Natural killer cell treated with Interleukin-12 subunit alpha and Interleukin-12 subunit beta and Interleukin-15 and Interleukin-18, amount 100 ng/mL, for 72 hours (primary cell): ENCODE measurements around the gene C2CD2L. TPM values are rescaled to one million over a fixed set of nuclear protein-coding genes. Genes with fewer than 3 reads are reported as not detected.
"Not testable (repeated sequence)": the region's sequence is repeated elsewhere in the genome, so short reads cannot be mapped to it uniquely, and the experiment has no call there.

Experiments
- ATAC-seq, 2 donors: fragments of 150-1000 bp; cut with Tn5 transposase in 1 of 2; sonication (Bioruptor Pico), chemical (Tn5 transposase) in 1 of 2; 2 replicates each; pipeline ENCODE4 v1.10.0; 2021
- DNase-seq: peaks from one replicate; pipeline ENCODE4 v3.0.0; 2022; ENCODE audit warnings: low spot score
- H3K27ac Mint-ChIP-seq, 2 donors: 1 replicate in 1 of 2; 2 replicates in 1 of 2; pipeline ENCODE4 v1.8.0; 2022; ENCODE audit warnings: mixed read lengths in 2 of 2, mild to moderate bottlenecking in 1 of 2, moderate library complexity in 1 of 2
- H3K27me3 Mint-ChIP-seq, 2 donors: 1 replicate in 1 of 2; 2 replicates in 1 of 2; pipeline ENCODE4 v1.8.0; 2022; ENCODE audit warnings: mixed read lengths in 2 of 2
- H3K36me3 Mint-ChIP-seq: one replicate; pipeline ENCODE4 v1.8.0; 2022; ENCODE audit warnings: mixed read lengths
- H3K4me1 Mint-ChIP-seq, 2 donors: 1 replicate in 1 of 2; 2 replicates in 1 of 2; pipeline ENCODE4 v1.8.0; 2022; ENCODE audit warnings: low read depth in 2 of 2, mixed read lengths in 2 of 2, mild to moderate bottlenecking in 1 of 2
- H3K4me3 Mint-ChIP-seq: one replicate; pipeline ENCODE4 v1.8.0; 2022; ENCODE audit warnings: mixed read lengths
- H3K9me3 Mint-ChIP-seq: 2 replicates; pipeline ENCODE4 v1.8.0; 2022; ENCODE audit warnings: mixed read lengths
- total RNA-seq, 2 donors: library from RNA; stranded (reverse); gene quantifications; one replicate each; pipeline ENCODE4 v1.2.3, GENCODE V29; 2022

Gene C2CD2L
- total RNA-seq, 2 donors from 2014 or later = 37.9 to 58.4 TPM

- no peak for DNase-seq
- H3K36me3 Mint-ChIP-seq = peaks cover 12% of the 10 kb centered on the region
- peaks cover 0 to 2% of the 10 kb centered on the region in 2 donors for H3K4me1 Mint-ChIP-seq
- no peak for ATAC-seq
- no peak overlapping the region for H3K27ac Mint-ChIP-seq
- H3K9me3 Mint-ChIP-seq = no peaks in the 10 kb centered on the region
- peaks cover 8 to 12% of the 10 kb centered on the region in 2 donors for H3K27me3 Mint-ChIP-seq
- H3K4me3 Mint-ChIP-seq = no peak overlapping the region
These were observed 27.3 kb downstream of the C2CD2L start for GRCh38 chr11:119134389-119134978.

GRCh38 chr11:119139276-119139675, 32.1 kb downstream of the C2CD2L start:
- H3K27ac Mint-ChIP-seq, H3K9me3 Mint-ChIP-seq, ATAC-seq, H3K4me1 Mint-ChIP-seq, DNase-seq, H3K36me3 Mint-ChIP-seq, H3K4me3 Mint-ChIP-seq: not testable (repeated sequence)
- peaks cover 18 to 20% of the 10 kb centered on the region in 2 donors for H3K27me3 Mint-ChIP-seq

DNA sequence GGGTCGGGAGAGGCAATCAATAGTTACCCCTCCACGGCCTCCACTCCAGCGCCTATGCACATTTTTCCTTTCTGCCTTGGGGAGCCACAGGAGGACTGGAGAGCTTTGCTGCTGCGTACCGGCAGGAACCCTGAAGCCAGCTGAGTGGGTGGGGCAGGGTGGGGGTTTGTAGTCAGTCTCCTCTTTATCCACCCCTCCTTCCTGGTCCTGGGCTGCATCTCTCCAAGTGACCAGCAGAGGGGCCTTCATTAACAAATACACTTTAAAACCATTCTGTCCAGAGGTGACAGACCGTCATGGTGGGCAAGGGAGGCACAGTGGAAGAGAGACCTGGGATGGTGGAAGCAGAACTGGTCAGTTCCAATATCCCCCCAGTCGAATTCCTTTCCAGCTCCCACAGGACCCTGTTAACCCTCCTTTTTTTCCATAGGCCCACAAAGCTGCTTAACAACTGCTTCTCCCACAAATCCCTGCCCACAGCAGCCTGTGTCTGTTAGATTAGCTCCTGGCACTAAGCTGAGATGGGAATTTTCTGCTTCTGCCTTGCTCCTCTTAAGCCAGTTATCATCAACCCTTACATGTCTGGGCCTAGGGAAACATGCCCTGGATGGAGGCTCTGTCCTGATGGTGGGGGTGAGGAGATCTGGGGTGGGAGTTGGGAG, 37.8 kb downstream of the C2CD2L start:
- no peaks in the 10 kb centered on the region for H3K9me3 Mint-ChIP-seq
- H3K4me1 Mint-ChIP-seq = peaks cover 12% of the 10 kb centered on the region in 2 donors
- peak; percentile 45 to 70 for ATAC-seq
- H3K36me3 Mint-ChIP-seq = no peaks in the 10 kb centered on the region
- H3K27ac Mint-ChIP-seq = no peak overlapping the region
- H3K4me3 Mint-ChIP-seq = no peak overlapping the region
- DNase-seq = no peak
- H3K27me3 Mint-ChIP-seq = peaks cover 33 to 39% of the 10 kb centered on the region in 2 donors

DNA sequence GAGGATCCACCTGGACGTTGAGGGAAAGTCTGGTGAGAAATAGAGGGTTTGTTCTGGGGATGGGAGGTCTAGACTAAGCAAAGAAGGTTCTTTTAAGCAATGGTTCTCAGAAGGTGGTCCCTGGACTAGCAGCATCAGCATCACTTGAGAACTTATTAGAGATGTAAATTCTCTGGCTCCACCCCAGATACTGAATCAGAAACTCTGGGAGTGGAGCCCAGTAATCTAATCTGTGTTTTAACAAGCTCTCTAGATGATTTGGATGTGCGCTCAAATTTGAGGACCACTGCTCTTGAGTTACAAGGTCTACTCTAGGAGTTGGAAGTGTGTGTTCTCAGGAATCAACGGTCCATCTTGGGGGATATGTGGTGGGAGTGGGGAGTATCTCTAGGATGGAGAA, 38.4 kb downstream of the C2CD2L start:
- no peak overlapping the region for H3K4me3 Mint-ChIP-seq
- DNase-seq (no peak), ATAC-seq (no peak)
- H3K27ac Mint-ChIP-seq = no peak overlapping the region
- H3K36me3 Mint-ChIP-seq = no peaks in the 10 kb centered on the region
- peaks cover 12 to 15% of the 10 kb centered on the region in 2 donors for H3K4me1 Mint-ChIP-seq
- H3K9me3 Mint-ChIP-seq = no peaks in the 10 kb centered on the region
- H3K27me3 Mint-ChIP-seq = peaks cover 36 to 39% of the 10 kb centered on the region in 2 donors

GRCh38 chr11:119147604-119148333, 40.6 kb downstream of the C2CD2L start:
- ATAC-seq = no peak
- H3K9me3 Mint-ChIP-seq = no peaks in the 10 kb centered on the region
- no peak overlapping the region for H3K27ac Mint-ChIP-seq
- no peak for DNase-seq
- no peaks in the 10 kb centered on the region for H3K36me3 Mint-ChIP-seq
- peak overlapping the region; percentile 16 for H3K4me3 Mint-ChIP-seq
- peaks cover 43 to 50% of the 10 kb centered on the region in 2 donors for H3K27me3 Mint-ChIP-seq
- peaks cover 12 to 18% of the 10 kb centered on the region in 2 donors for H3K4me1 Mint-ChIP-seq

GRCh38 chr11:119148720-119149017, 41.5 kb downstream of the C2CD2L start:
- peak overlapping the region; percentile 16 for H3K4me3 Mint-ChIP-seq
- H3K4me1 Mint-ChIP-seq = peaks cover 12 to 15% of the 10 kb centered on the region in 2 donors
- H3K9me3 Mint-ChIP-seq = no peaks in the 10 kb centered on the region
- ATAC-seq = no peak
- peaks cover 42 to 54% of the 10 kb centered on the region in 2 donors for H3K27me3 Mint-ChIP-seq
- no peaks in the 10 kb centered on the region for H3K36me3 Mint-ChIP-seq
- no peak overlapping the region for H3K27ac Mint-ChIP-seq
- DNase-seq = no peak

DNA sequence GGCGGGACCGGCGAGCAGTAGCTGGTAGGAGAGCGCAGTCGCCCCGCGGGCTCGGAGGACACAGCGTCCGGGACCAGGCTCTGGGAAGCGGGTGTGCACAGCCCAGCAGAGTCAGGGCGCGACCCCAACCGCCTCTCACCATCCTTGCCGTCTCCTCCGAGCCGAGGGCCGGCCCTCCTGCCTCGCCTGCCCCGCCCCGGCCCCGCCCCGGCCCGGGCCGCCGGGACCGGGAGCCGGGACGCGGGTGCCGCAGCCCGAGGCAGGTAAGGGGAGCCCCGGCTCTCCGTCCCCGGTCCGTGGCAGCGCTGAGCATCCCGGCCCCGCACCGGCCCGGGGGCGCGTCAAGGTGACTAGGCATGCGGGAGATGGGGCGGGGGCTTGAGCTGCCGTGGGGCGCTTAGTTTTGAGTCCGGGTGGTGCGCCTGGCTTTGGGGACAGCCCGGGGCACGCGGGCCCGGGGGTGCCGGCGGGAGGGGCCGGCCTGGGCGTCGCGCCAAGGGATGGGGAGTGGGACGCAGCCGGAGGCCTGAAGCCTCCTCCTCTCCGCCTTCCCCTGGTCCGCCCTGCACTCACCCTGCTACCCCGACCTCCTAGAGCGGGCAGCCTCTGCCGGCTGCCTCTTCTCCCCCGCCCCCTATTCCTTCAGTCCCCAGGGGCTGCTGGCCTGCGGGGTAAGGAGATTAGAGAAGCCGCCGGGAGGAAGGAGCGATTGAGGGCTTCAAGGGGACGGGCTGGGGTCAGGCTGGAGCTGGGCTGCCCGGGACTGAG, 42.1 kb downstream of the C2CD2L start, which contains the start of gene ABCG4:
Gene ABCG4 (plus strand): TSS at position 35 of the 768 bp plus-strand sequence. CDS start 914 bp downstream, outside the sequence.
- peaks cover 40 to 56% of the 10 kb centered on the region in 2 donors for H3K27me3 Mint-ChIP-seq
- H3K9me3 Mint-ChIP-seq = no peaks in the 10 kb centered on the region
- H3K27ac Mint-ChIP-seq = no peak within 1 kb of the TSS
- peaks cover 12 to 14% of the 10 kb centered on the region in 2 donors for H3K4me1 Mint-ChIP-seq
- ATAC-seq = peak; percentile 58 to 71
- H3K36me3 Mint-ChIP-seq = no peaks in the 10 kb centered on the region
- H3K4me3 Mint-ChIP-seq = peak within 1 kb of the TSS; percentile 16
- DNase-seq = no peak

GRCh38 chr11:119149786-119150275, 42.7 kb downstream of the C2CD2L start:
- Mint-ChIP-seq H3K27ac (no peak overlapping the region), H3K4me1 (peaks cover 12 to 14% of the 10 kb centered on the region in 2 donors), H3K36me3 (no peaks in the 10 kb centered on the region), H3K4me3 (no peak overlapping the region), H3K27me3 (peaks cover 42 to 56% of the 10 kb centered on the region in 2 donors), H3K9me3 (no peaks in the 10 kb centered on the region)
- DNase-seq (no peak), ATAC-seq (no peak)

GRCh38 chr11:119152043-119152442, 44.9 kb downstream of the C2CD2L start:
- ATAC-seq = no peak
- Mint-ChIP-seq H3K36me3 (no peaks in the 10 kb centered on the region), H3K4me3 (no peak overlapping the region), H3K9me3 (no peaks in the 10 kb centered on the region), H3K27me3 (peaks cover 38 to 46% of the 10 kb centered on the region in 2 donors), H3K27ac (no peak overlapping the region), H3K4me1 (peaks cover 12 to 14% of the 10 kb centered on the region in 2 donors)
- no peak for DNase-seq

GRCh38 chr11:119152604-119153003, 45.5 kb downstream of the C2CD2L start:
- Mint-ChIP-seq H3K36me3 (no peaks in the 10 kb centered on the region), H3K4me3 (no peak overlapping the region), H3K27me3 (peaks cover 32 to 41% of the 10 kb centered on the region in 2 donors), H3K9me3 (no peaks in the 10 kb centered on the region), H3K27ac (no peak overlapping the region), H3K4me1 (peaks cover 10 to 13% of the 10 kb centered on the region in 2 donors)
- ATAC-seq (no peak), DNase-seq (no peak)

DNA sequence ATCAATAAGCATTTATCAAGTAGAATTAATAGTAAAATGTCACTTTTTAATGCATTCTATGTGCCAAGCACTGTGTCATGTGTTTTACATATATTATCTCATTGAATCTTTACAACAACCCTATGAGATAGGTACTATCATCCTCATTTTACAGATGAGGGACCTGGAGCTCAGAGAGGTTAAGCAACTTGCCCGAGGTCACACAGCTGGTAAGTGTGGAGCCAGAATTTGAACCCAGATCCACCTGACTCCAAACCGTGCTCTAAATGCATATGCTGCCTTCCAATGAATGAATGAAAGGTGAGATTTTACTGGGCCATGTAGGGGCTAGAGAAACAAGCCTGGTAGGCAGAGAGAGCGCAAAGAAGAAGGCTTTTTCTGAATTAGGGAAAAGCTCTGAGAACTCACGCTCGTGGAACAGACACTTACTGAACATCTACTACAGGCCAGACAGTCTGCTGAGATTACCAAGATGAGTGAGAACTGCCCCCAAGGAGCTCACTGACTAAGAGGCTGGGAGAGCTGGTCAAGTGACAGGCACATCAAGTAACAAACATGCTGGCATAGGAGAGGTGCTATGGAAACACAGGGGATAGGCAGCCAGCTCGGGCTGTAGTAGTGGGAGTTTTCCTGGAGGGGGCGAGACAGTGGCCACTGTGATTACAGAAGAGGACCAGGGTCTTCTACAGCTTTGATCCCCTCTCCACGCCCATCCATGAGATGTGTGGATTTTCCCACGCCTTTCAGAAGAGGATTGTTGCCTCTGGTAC, 46.1 kb downstream of the C2CD2L start:
- H3K9me3 Mint-ChIP-seq = no peaks in the 10 kb centered on the region
- H3K27ac Mint-ChIP-seq = no peak overlapping the region
- no peak overlapping the region for H3K4me3 Mint-ChIP-seq
- H3K27me3 Mint-ChIP-seq = peaks cover 26 to 34% of the 10 kb centered on the region in 2 donors
- no peak for DNase-seq
- no peaks in the 10 kb centered on the region for H3K36me3 Mint-ChIP-seq
- no peak for ATAC-seq
- H3K4me1 Mint-ChIP-seq = peaks cover 3 to 8% of the 10 kb centered on the region in 2 donors

DNA sequence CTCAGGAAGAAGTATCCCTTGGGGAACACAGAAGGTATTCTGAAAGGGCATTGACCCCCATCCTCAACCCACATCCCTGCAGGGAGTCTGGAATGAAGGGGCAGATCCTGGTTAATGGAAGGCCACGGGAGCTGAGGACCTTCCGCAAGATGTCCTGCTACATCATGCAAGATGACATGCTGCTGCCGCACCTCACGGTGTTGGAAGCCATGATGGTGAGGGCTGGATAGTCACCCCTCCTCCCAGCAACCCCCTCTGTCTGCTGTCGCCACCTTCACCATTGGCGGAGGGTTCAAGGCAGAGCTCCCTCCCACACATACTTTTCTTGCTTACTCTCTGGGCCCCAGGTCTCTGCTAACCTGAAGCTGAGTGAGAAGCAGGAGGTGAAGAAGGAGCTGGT, 47.0 kb downstream of the C2CD2L start:
- Mint-ChIP-seq H3K27me3 (peaks cover 26 to 32% of the 10 kb centered on the region in 2 donors), H3K36me3 (no peaks in the 10 kb centered on the region), H3K4me1 (peaks cover 0 to 6% of the 10 kb centered on the region in 2 donors), H3K27ac (no peak overlapping the region), H3K4me3 (no peak overlapping the region), H3K9me3 (no peaks in the 10 kb centered on the region)
- ATAC-seq = no peak
- no peak for DNase-seq
